DOHH2 (cell line): ENCODE measurements around the gene PRKCZ.

Experiments
- EZH2phosphoT487 ChIP-seq: fragments of 200-600 bp; sonication (generic); IDR thresholded peaks from 2 replicates; pipeline ENCODE4 v1.6.1; 2017; ENCODE audit warnings: borderline replicate concordance, mild to moderate bottlenecking, antibody characterized with exemption, low read length, moderate library complexity, mixed read lengths
- TF ChIP-seq, protein P1 (sequence below): fragments of 200-600 bp; sonication (generic); IDR thresholded peaks from one replicate; pipeline ENCODE4 v1.5.1; 2014; ENCODE audit warnings: antibody characterized with exemption, mild to moderate bottlenecking, low read depth, low read length; ENCODE audit not compliant: poor library complexity, severe bottlenecking

DNA sequence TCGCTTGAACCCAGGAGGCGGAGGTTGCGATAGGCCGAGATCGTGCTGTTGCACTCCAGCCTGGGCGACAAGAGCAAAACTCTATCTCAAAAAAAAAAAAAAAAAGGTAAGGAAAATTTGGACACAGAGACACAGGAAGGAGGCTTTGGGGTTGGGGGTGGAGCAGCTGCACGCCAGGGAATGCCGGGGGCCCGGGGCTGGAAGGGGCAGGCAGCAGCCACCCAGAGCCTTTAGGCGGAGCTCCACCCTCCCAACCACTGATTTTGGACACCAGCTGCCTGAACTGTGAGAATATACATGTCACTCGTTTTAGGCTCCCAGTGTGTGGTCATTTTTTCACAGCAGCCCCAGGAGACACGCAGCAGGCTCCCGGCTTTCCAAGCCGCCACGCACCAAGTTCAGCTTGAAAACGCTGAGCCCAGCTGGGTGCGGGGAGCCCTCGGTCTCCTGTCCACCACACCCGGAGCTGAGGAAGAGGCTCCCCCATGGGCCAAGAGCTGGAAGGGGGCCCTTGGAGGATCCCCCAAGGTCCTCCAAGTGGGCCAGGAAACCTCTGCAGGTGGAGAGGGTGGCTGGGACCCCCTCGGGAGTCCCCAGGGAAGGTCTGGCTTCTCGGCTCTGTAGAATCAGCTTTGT is 150.2 kb downstream of the PRKCZ start:
- TF ChIP-seq, protein P1, sequence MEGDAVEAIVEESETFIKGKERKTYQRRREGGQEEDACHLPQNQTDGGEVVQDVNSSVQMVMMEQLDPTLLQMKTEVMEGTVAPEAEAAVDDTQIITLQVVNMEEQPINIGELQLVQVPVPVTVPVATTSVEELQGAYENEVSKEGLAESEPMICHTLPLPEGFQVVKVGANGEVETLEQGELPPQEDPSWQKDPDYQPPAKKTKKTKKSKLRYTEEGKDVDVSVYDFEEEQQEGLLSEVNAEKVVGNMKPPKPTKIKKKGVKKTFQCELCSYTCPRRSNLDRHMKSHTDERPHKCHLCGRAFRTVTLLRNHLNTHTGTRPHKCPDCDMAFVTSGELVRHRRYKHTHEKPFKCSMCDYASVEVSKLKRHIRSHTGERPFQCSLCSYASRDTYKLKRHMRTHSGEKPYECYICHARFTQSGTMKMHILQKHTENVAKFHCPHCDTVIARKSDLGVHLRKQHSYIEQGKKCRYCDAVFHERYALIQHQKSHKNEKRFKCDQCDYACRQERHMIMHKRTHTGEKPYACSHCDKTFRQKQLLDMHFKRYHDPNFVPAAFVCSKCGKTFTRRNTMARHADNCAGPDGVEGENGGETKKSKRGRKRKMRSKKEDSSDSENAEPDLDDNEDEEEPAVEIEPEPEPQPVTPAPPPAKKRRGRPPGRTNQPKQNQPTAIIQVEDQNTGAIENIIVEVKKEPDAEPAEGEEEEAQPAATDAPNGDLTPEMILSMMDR = no peak
- TF ChIP-seq EZH2phosphoT487 = no peak
